Astrocyte (in vitro differentiated cells and primary cell): ENCODE results near the gene CDV3. TPM values are rescaled to one million over a fixed set of nuclear protein-coding genes. Genes with fewer than 3 reads are reported as not detected.

ENCODE experiments used
- DNase-seq: peaks from one replicate; pipeline ENCODE4 v3.0.0-alpha.2; 2010; ENCODE audit warnings: low read depth
- FAIRE-seq: peaks from 2 replicates; lab custom pipeline; 2011; peaks lifted over from hg19 to GRCh38; lab: Jason Lieb, UNC
- H2AFZ ChIP-seq: 2 replicates; pipeline ENCODE4 v1.6.0; 2012; ENCODE audit warnings: low read depth, low read length, inconsistent platforms
- H3K27ac ChIP-seq: 2 replicates; pipeline ENCODE4 v1.5.1; 2011; ENCODE audit warnings: low read depth, low read length, inconsistent platforms
- H3K27me3 ChIP-seq: 2 replicates; pipeline ENCODE4 v1.6.0; 2011; ENCODE audit warnings: low read length, inconsistent platforms; ENCODE audit not compliant: insufficient read depth
- H3K36me3 ChIP-seq: 2 replicates; pipeline ENCODE4 v1.5.1; 2011; ENCODE audit warnings: low read length, inconsistent platforms; ENCODE audit not compliant: insufficient read depth
- H3K4me1 ChIP-seq: 2 replicates; pipeline ENCODE4 v1.5.1; 2011; ENCODE audit warnings: low read length, inconsistent platforms; ENCODE audit not compliant: insufficient read depth
- H3K4me2 ChIP-seq: 2 replicates; pipeline ENCODE4 v1.6.0; 2012; ENCODE audit warnings: low read length, inconsistent platforms
- H3K4me3 ChIP-seq: 2 replicates; pipeline ENCODE4 v1.5.1; 2011; ENCODE audit warnings: low read depth, mild to moderate bottlenecking, low read length, inconsistent platforms; ENCODE audit not compliant: insufficient read depth
- H3K79me2 ChIP-seq: 2 replicates; pipeline ENCODE4 v1.6.0; 2012; ENCODE audit warnings: mild to moderate bottlenecking, low read length, inconsistent platforms; ENCODE audit not compliant: insufficient read depth
- H3K9ac ChIP-seq: 2 replicates; pipeline ENCODE4 v1.6.0; 2012; ENCODE audit warnings: mild to moderate bottlenecking, low read length, inconsistent platforms
- H3K9me3 ChIP-seq: 2 replicates; pipeline ENCODE4 v1.5.1; 2012; ENCODE audit warnings: low read depth, mild to moderate bottlenecking, low read length, inconsistent platforms; ENCODE audit not compliant: insufficient read depth
- H4K20me1 ChIP-seq: 2 replicates; pipeline ENCODE4 v1.6.0; 2012; ENCODE audit warnings: low read length, inconsistent platforms; ENCODE audit not compliant: insufficient read depth
- H3K27ac Mint-ChIP-seq: one replicate; pipeline ENCODE4 v1.8.0; 2021; ENCODE audit warnings: mild to moderate bottlenecking, mixed read lengths; ENCODE audit not compliant: unreplicated experiment
- H3K27me3 Mint-ChIP-seq: one replicate; pipeline ENCODE4 v1.8.0; 2021; ENCODE audit warnings: low read depth, mixed read lengths; ENCODE audit not compliant: unreplicated experiment
- H3K36me3 Mint-ChIP-seq: one replicate; pipeline ENCODE4 v1.8.0; 2021; ENCODE audit warnings: low read depth, mixed read lengths; ENCODE audit not compliant: unreplicated experiment
- H3K4me1 Mint-ChIP-seq: one replicate; pipeline ENCODE4 v1.8.0; 2021; ENCODE audit warnings: low read depth, mixed read lengths; ENCODE audit not compliant: unreplicated experiment
- H3K4me3 Mint-ChIP-seq: one replicate; pipeline ENCODE4 v1.8.0; 2021; ENCODE audit warnings: mild to moderate bottlenecking, moderate library complexity, mixed read lengths; ENCODE audit not compliant: unreplicated experiment
- H3K9me3 Mint-ChIP-seq: one replicate; pipeline ENCODE4 v1.8.0; 2021; ENCODE audit warnings: mild to moderate bottlenecking, mixed read lengths; ENCODE audit not compliant: unreplicated experiment
- EZH2 ChIP-seq: IDR thresholded peaks from 2 replicates; pipeline ENCODE4 v1.6.1; 2012; ENCODE audit warnings: mild to moderate bottlenecking, low read length, inconsistent platforms; ENCODE audit not compliant: insufficient read depth
- total RNA-seq: library from RNA; stranded (reverse); gene quantifications from 2 replicates; pipeline ENCODE4 v1.2.1, GENCODE V29; 2021
- TF ChIP-seq, protein P1 (sequence below): IDR thresholded peaks from 2 replicates; pipeline ENCODE4 v1.5.1; 2011; ENCODE audit warnings: low read depth, mild to moderate bottlenecking, inconsistent platforms, low read length, moderate library complexity; ENCODE audit not compliant: insufficient read depth

Gene CDV3
- total RNA-seq, 1 donor from 2014 or later: 323 TPM

DNA sequence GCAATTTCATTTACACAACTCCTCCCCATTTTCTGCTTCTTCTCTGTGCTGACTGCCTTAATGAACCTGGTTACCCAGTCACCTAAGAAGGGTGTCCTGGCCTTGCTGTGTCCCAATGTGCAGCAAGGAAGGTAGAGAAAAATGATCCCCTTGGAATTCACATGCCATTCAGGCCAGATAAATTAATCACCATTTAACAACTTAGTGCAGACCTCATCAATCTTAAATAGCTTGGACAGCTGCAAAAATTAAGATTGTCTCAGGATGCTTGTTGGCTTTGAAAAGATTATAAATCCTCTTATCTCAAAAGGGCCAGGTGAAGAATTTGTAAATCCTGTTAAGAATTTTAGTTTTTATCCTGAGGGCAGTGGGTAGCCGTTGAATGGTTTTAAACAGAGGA, 9.7 kb upstream of the CDV3 start:
- Histone ChIP-seq H4K20me1 (no peaks in the 10 kb centered on the region), H3K27me3 (no peaks in the 10 kb centered on the region), H3K4me2 (peak overlapping the region; percentile 1), H3K36me3 (no peaks in the 10 kb centered on the region), H3K4me1 (peaks cover 14% of the 10 kb centered on the region), H3K27ac (no peak overlapping the region), H3K9me3 (no peaks in the 10 kb centered on the region), H3K9ac (no peak overlapping the region), H3K79me2 (no peaks in the 10 kb centered on the region), H3K4me3 (no peak overlapping the region), H2AFZ (no peak overlapping the region)
- Mint-ChIP-seq H3K27me3 (no peaks in the 10 kb centered on the region), H3K36me3 (no peaks in the 10 kb centered on the region), H3K27ac (peak overlapping the region; percentile 10), H3K4me3 (no peak overlapping the region), H3K9me3 (no peaks in the 10 kb centered on the region), H3K4me1 (peaks cover 23% of the 10 kb centered on the region)
- FAIRE-seq (no peak), DNase-seq (no peak)
- TF ChIP-seq, protein P1, sequence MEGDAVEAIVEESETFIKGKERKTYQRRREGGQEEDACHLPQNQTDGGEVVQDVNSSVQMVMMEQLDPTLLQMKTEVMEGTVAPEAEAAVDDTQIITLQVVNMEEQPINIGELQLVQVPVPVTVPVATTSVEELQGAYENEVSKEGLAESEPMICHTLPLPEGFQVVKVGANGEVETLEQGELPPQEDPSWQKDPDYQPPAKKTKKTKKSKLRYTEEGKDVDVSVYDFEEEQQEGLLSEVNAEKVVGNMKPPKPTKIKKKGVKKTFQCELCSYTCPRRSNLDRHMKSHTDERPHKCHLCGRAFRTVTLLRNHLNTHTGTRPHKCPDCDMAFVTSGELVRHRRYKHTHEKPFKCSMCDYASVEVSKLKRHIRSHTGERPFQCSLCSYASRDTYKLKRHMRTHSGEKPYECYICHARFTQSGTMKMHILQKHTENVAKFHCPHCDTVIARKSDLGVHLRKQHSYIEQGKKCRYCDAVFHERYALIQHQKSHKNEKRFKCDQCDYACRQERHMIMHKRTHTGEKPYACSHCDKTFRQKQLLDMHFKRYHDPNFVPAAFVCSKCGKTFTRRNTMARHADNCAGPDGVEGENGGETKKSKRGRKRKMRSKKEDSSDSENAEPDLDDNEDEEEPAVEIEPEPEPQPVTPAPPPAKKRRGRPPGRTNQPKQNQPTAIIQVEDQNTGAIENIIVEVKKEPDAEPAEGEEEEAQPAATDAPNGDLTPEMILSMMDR: no peak
- TF ChIP-seq EZH2: no peak

DNA sequence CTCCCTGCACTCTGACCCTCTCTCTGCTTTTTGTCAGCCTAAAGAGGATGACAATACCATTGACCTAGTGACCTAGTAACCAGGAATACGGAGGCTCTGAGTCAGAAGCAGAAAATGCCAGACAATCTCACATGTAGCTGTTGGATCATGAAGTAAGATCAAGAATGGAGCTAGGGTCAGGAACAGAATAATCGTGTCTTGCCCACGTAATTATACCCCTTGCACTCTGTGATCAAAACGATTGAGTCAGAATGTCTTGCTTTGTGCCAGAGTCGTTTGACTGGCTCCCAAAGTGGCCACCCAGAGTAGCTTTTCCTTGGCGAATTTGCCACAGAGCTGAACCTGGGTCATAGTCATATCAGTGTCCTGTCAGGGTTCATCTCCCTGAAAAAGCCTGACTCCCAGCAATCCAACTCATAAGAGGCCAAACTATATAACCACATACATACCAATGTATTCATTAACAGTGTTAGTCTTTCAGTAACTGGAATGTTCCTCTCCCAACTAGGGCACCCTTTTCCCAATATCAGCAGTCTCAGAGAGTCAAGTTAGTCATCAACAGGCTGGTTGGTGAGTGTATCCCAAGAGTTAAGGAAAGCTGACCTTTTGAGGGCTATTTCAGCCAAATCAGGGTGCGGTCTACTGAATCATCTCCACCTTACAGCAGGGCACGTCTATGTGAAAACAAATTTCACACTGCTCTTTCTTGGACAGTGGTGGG, 5.0 kb upstream of the CDV3 start:
- Mint-ChIP-seq H3K4me1 (peaks cover 49% of the 10 kb centered on the region), H3K4me3 (peak overlapping the region; percentile 50), H3K9me3 (no peaks in the 10 kb centered on the region), H3K36me3 (no peaks in the 10 kb centered on the region), H3K27ac (peak overlapping the region; percentile 92), H3K27me3 (no peaks in the 10 kb centered on the region)
- Histone ChIP-seq H3K4me1 (peaks cover 48% of the 10 kb centered on the region), H3K27ac (peak overlapping the region; percentile 87), H3K4me3 (peak overlapping the region; percentile 0), H3K79me2 (no peaks in the 10 kb centered on the region), H3K4me2 (peak overlapping the region; percentile 76), H3K36me3 (no peaks in the 10 kb centered on the region), H3K9ac (peak overlapping the region; percentile 44), H4K20me1 (no peaks in the 10 kb centered on the region), H3K27me3 (no peaks in the 10 kb centered on the region), H3K9me3 (no peaks in the 10 kb centered on the region), H2AFZ (no peak overlapping the region)
- TF ChIP-seq, protein P1: no peak
- TF ChIP-seq EZH2: no peak
- FAIRE-seq (peak; percentile 75), DNase-seq (peak; percentile 96)
